ENCODE results near the gene ZNF727.
"Not testable (repeated sequence)": the region's sequence is repeated elsewhere in the genome, so short reads cannot be mapped to it uniquely, and the experiment has no call there.

ZNF727 gene

GRCh38 chr7:64045301-64046040 is at the start of gene ZNF727:
Gene ZNF727 (plus strand): TSS chr7:64045434. CDS start chr7:64045622, 188 bp downstream.
- no peak for DNase-seq

GRCh38 chr7:63998549-63998948 is 46.7 kb upstream of the ZNF727 start, which contains the start of gene ZNF722:
Gene ZNF722 (plus strand): TSS chr7:63998849. CDS start chr7:63998962, 113 bp downstream.
- no peak for DNase-seq

GRCh38 chr7:64015496-64015895 is 29.7 kb upstream of the ZNF727 start:
- DNase-seq, result not testable (repeated sequence)

GRCh38 chr7:64035388-64035787 is 9.8 kb upstream of the ZNF727 start:
- DNase-seq, result no peak

GRCh38 chr7:64037095-64037494 is 8.1 kb upstream of the ZNF727 start:
- no peak for DNase-seq

GRCh38 chr7:64046041-64046389 is 781 bp downstream of the ZNF727 start:
- DNase-seq, result no peak

- DNase-seq, result not testable (repeated sequence)
These were observed 32.8 kb downstream of the ZNF727 start for GRCh38 chr7:64077837-64078698.

- DNase-seq, result no peak
These were observed 33.4 kb downstream of the ZNF727 start for GRCh38 chr7:64078699-64078994.

- DNase-seq, result no peak
These were observed 42.3 kb downstream of the ZNF727 start for GRCh38 chr7:64087501-64087900.

- DNase-seq, result not testable (repeated sequence)
These were observed 43.6 kb downstream of the ZNF727 start for GRCh38 chr7:64088863-64089262.
